CD4-positive, alpha-beta T cell (primary cell): ENCODE data around the gene SYTL1. TPM values are rescaled to one million over a fixed set of nuclear protein-coding genes. Genes with fewer than 3 reads are reported as not detected.
A peak's percentile ranks its signal among the peaks of the same experiment; 100 is the strongest.

Experiments
- ATAC-seq: fragments of 200-7000 bp; cut with Tn5 transposase; one replicate; pipeline ENCODE4 v1.10.0; 2022; ENCODE audit warnings: mild to moderate bottlenecking; ENCODE audit not compliant: poor library complexity
- CTCF ChIA-PET: fragments of 350-600 bp; sonication (Branson Sonifier 250); formaldehyde crosslinking; loops from one replicate; lab custom pipeline; 2021; ENCODE audit warnings: antibody characterized with exemption, inconsistent platforms; lab: Charles Lee
- POLR2A ChIA-PET: fragments of 350-600 bp; sonication (Branson Sonifier 250); formaldehyde crosslinking; loops from one replicate; lab custom pipeline; 2021; ENCODE audit warnings: antibody characterized with exemption, inconsistent platforms; lab: Charles Lee
- DNase-seq, 14 experiments: peaks; one replicate each; pipeline ENCODE4 v3.0.0-alpha.2; 2013 to 2020; ENCODE audit warnings: mixed read lengths in 2 of 14
- H3K27ac ChIP-seq, 2 donors: one replicate each; pipeline versions ENCODE4 v1.5.1 to v1.7.0; 2013; ENCODE audit warnings: low read length in 2 of 2, low read depth in 1 of 2, mild to moderate bottlenecking in 1 of 2
- H3K27me3 ChIP-seq, 2 experiments: 1 replicate in 1 of 2; 2 replicates in 1 of 2; pipeline versions ENCODE4 v1.6.1 to v1.7.0; 2013; ENCODE audit warnings: low read length in 2 of 2, control low read depth in 1 of 2, mild to moderate bottlenecking in 1 of 2, moderate library complexity in 1 of 2; ENCODE audit not compliant: insufficient read depth in 2 of 2, control insufficient read depth in 1 of 2
- H3K36me3 ChIP-seq: one replicate; pipeline ENCODE4 v1.6.1; 2013; ENCODE audit warnings: low read length, control low read depth; ENCODE audit not compliant: insufficient read depth
- H3K4me1 ChIP-seq: one replicate; pipeline ENCODE4 v1.6.1; 2013; ENCODE audit warnings: low read length, control low read depth; ENCODE audit not compliant: insufficient read depth
- H3K4me3 ChIP-seq: one replicate; pipeline ENCODE4 v1.5.1; 2013; ENCODE audit warnings: mild to moderate bottlenecking, low read length, moderate library complexity
- H3K9me3 ChIP-seq, 2 experiments: 1 replicate in 1 of 2; 2 replicates in 1 of 2; pipeline versions ENCODE4 v1.6.1 to v1.7.0; 2013; ENCODE audit warnings: low read length in 2 of 2, mild to moderate bottlenecking in 2 of 2, control low read depth in 1 of 2, moderate library complexity in 1 of 2; ENCODE audit not compliant: control insufficient read depth in 1 of 2, insufficient read depth in 1 of 2
- H3K27ac Mint-ChIP-seq: one replicate; pipeline ENCODE4 v1.8.0; 2020; ENCODE audit warnings: mixed read lengths
- H3K27me3 Mint-ChIP-seq: one replicate; pipeline ENCODE4 v1.8.0; 2021; ENCODE audit warnings: mixed read lengths
- H3K36me3 Mint-ChIP-seq: one replicate; pipeline ENCODE4 v1.8.0; 2021; ENCODE audit warnings: low read depth, mixed read lengths
- H3K4me1 Mint-ChIP-seq: one replicate; pipeline ENCODE4 v1.8.0; 2021; ENCODE audit warnings: low read depth, mixed read lengths
- H3K4me3 Mint-ChIP-seq: one replicate; pipeline ENCODE4 v1.8.0; 2020; ENCODE audit warnings: mild to moderate bottlenecking, mixed read lengths
- H3K9me3 Mint-ChIP-seq: one replicate; pipeline ENCODE4 v1.8.0; 2020; ENCODE audit warnings: mixed read lengths
- CTCF ChIP-seq: fragments of 200-600 bp; IDR thresholded peaks from one replicate; pipeline ENCODE4 v1.8.0; 2022; ENCODE audit warnings: antibody characterized with exemption, mild to moderate bottlenecking
- intact Hi-C, 2 experiments: fragments of 100-400 bp; cut with DNase I in 1 of 2; cut with micrococcal nuclease in 1 of 2; formaldehyde crosslinking; loops; one replicate each; pipeline versions ENCODE4 v1.15.1 to v1.9.0; 2023 to 2025; cut with DNase I, micrococcal nuclease
- total RNA-seq, 174 experiments: library from RNA in 2 of 174; stranded (reverse) in 2 of 174; gene quantifications; one replicate each; pipeline ENCODE4 v1.2.3 and lab custom pipeline; 2021 to 2026

Gene SYTL1
- total RNA-seq, 2 experiments from 2014 or later = 135 to 140 TPM

GRCh38 chr1:27353629-27354028, 11.8 kb downstream of the SYTL1 start:
- H3K4me3 Mint-ChIP-seq = no peak overlapping the region
- H3K36me3 Mint-ChIP-seq = peaks cover 9% of the 10 kb centered on the region
- intact Hi-C loops = no loop called here
- H3K4me1 ChIP-seq = peaks cover 41% of the 10 kb centered on the region
- H3K27ac Mint-ChIP-seq = peak overlapping the region; percentile 6
- H3K4me1 Mint-ChIP-seq = peaks cover 26% of the 10 kb centered on the region
- ChIA-PET POLR2A (interaction anchor here (1.3 kb wide), 1 partner anchor 13 kb away, joined by 7 read pairs; the partner anchor contains the start of gene MAP3K6), CTCF (interaction anchor here (0.7 to 1.7 kb wide), 3 partner anchors 13 to 42 kb away, joined by 3 to 8 read pairs (median 3); partner anchors contain the start of gene MAP3K6)
- H3K27me3 Mint-ChIP-seq = no peaks in the 10 kb centered on the region
- peak overlapping the region in 1 of 2 donors; percentile 35 for H3K27ac ChIP-seq
- no peak for ATAC-seq
- H3K4me3 ChIP-seq = no peak overlapping the region
- no peak for DNase-seq
- H3K36me3 ChIP-seq = peaks cover 31% of the 10 kb centered on the region
- no peaks in the 10 kb centered on the region for H3K9me3 Mint-ChIP-seq
- no peak for TF ChIP-seq CTCF
- H3K27me3 ChIP-seq = no peaks in the 10 kb centered on the region
- H3K9me3 ChIP-seq = no peaks in the 10 kb centered on the region

DNA sequence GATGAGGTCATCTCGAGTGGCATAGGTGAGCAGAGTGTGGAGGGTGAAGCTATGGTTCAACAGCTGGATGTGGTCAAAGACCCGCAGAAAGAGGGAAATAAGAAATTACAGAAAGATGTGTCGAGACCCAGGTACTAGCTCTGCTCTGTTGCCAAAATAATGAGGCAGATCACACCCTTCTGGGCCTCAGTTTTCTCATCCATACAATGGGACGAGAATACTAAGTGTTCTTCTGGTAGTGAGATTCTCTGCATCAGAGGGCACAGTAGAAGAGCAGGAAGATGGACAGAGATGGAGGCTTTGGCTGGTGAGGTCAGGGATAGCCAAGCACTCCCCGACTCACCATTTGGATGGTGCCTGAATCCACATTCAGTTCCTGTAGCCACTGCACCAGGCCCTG, 13.9 kb downstream of the SYTL1 start:
- Mint-ChIP-seq H3K9me3 (no peaks in the 10 kb centered on the region), H3K4me1 (peaks cover 46% of the 10 kb centered on the region), H3K36me3 (peaks cover 9% of the 10 kb centered on the region), H3K4me3 (peak overlapping the region; percentile 65), H3K27me3 (no peaks in the 10 kb centered on the region), H3K27ac (peak overlapping the region; percentile 75)
- no peak overlapping the region for H3K27ac ChIP-seq
- TF ChIP-seq CTCF = no peak
- ATAC-seq (no peak), DNase-seq (no peak)
- peaks cover 56% of the 10 kb centered on the region for H3K4me1 ChIP-seq
- H3K27me3 ChIP-seq = no peaks in the 10 kb centered on the region
- CTCF ChIA-PET = interaction anchor here (0.8 to 3.4 kb wide), 3 partner anchors 11 to 59 kb away, joined by 3 to 33 read pairs (median 18); partner anchors contain the start of gene MAP3K6
- H3K4me3 ChIP-seq = no peak overlapping the region
- POLR2A ChIA-PET = interaction anchor here (0.6 to 5.0 kb wide), 4 partner anchors 10 to 732 kb away, joined by 3 to 56 read pairs (median 22); partner anchors contain the start of genes MAP3K6 and SYTL1
- intact Hi-C loops = loop anchor here in 1 of 2 experiments (2.0 kb wide), 1 partner anchor 13 kb away; the partner anchor contains the start of gene SYTL1
- H3K36me3 ChIP-seq = peaks cover 16% of the 10 kb centered on the region
- no peaks in the 10 kb centered on the region for H3K9me3 ChIP-seq

- H3K4me1 Mint-ChIP-seq = peaks cover 47% of the 10 kb centered on the region
Observed at GRCh38 chr1:27356277-27356618, 14.4 kb downstream of the SYTL1 start.

More at GRCh38 chr1:27356277-27356618, 14.4 kb downstream of the SYTL1 start:
- ATAC-seq (no peak), DNase-seq (no peak)
- POLR2A ChIA-PET = interaction anchor here (0.6 to 5.0 kb wide), 5 partner anchors 10 to 733 kb away, joined by 3 to 56 read pairs (median 13); partner anchors contain the start of genes MAP3K6 and SYTL1
- H3K27ac ChIP-seq = peak overlapping the region in 1 of 2 donors; percentile 22
- H3K36me3 Mint-ChIP-seq = peaks cover 9% of the 10 kb centered on the region
- no peaks in the 10 kb centered on the region for H3K27me3 ChIP-seq
- no peaks in the 10 kb centered on the region for H3K27me3 Mint-ChIP-seq
- H3K4me3 Mint-ChIP-seq = peak overlapping the region; percentile 65
- peak overlapping the region; percentile 57 for H3K4me3 ChIP-seq
- no peak for TF ChIP-seq CTCF
- peaks cover 11% of the 10 kb centered on the region for H3K36me3 ChIP-seq
- intact Hi-C loops = loop anchor here in 1 of 2 experiments (2.0 kb wide), 1 partner anchor 13 kb away; the partner anchor contains the start of gene SYTL1
- no peaks in the 10 kb centered on the region for H3K9me3 Mint-ChIP-seq
- CTCF ChIA-PET = interaction anchor here (2.1 to 3.4 kb wide), 4 partner anchors 10 to 39 kb away, joined by 12 to 33 read pairs (median 24); partner anchors contain the start of genes MAP3K6 and SYTL1
- no peaks in the 10 kb centered on the region for H3K9me3 ChIP-seq
- H3K4me1 ChIP-seq = peaks cover 61% of the 10 kb centered on the region
- peak overlapping the region; percentile 75 for H3K27ac Mint-ChIP-seq
